NCI-H2227 (cell line): ENCODE measurements around the gene MBOAT7.

Experiments
- DNase-seq: peaks from one replicate; lab custom pipeline; 2025; ENCODE audit not compliant: unreplicated experiment; lab: John Stamatoyannopoulos, UW

The MBOAT7 gene

DNA sequence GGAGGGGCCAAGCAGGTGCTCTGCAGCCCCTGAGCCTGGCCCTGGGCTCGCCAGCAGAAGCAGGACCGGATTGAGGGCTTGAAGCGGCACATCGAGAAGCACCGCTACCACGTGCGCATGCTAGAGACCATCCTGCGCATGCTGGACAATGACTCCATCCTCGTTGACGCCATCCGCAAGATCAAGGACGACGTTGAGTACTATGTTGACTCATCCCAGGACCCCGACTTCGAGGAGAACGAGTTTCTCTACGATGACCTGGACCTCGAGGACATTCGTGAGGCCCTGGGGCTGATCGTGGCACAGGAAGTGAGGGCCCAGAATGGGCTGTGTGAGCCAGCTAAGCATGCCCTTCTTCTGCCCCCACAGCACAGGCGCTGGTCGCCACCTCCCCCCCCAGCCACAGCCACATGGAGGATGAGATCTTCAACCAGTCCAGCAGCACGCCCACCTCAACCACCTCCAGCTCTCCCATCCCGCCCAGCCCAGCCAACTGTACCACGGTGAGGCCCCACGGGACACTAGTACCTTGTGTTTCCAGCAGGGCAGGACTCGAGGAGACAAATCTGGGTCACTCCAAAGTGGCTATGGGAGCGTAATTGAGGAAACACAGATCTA lies 43.7 kb downstream of the MBOAT7 start:
- DNase-seq: no peak

GRCh38 chr19:54142166-54142780 lies 47.1 kb downstream of the MBOAT7 start:
- no peak for DNase-seq

DNA sequence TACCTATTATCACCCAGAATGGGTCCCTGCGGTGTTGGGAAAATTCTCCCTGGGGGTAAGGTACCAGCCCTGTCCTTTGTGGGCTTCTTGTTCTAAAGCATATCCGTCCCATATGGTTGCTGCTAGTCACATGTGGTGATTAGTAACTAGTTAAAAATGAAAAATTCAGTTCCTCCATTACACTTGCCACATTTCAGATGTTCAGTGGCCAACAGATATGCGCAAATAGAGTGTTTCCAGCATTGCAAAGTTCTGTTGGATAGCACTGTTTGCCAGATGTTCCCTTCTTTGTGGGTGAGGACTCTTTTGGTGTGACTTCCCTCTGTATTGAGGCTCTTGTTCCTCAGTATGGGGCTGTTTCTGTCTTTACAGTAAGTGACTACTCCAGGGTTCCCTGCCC lies 48.0 kb downstream of the MBOAT7 start:
- no peak for DNase-seq

- DNase-seq: no peak
These were observed 50.7 kb downstream of the MBOAT7 start for GRCh38 chr19:54138489-54139256.

DNA sequence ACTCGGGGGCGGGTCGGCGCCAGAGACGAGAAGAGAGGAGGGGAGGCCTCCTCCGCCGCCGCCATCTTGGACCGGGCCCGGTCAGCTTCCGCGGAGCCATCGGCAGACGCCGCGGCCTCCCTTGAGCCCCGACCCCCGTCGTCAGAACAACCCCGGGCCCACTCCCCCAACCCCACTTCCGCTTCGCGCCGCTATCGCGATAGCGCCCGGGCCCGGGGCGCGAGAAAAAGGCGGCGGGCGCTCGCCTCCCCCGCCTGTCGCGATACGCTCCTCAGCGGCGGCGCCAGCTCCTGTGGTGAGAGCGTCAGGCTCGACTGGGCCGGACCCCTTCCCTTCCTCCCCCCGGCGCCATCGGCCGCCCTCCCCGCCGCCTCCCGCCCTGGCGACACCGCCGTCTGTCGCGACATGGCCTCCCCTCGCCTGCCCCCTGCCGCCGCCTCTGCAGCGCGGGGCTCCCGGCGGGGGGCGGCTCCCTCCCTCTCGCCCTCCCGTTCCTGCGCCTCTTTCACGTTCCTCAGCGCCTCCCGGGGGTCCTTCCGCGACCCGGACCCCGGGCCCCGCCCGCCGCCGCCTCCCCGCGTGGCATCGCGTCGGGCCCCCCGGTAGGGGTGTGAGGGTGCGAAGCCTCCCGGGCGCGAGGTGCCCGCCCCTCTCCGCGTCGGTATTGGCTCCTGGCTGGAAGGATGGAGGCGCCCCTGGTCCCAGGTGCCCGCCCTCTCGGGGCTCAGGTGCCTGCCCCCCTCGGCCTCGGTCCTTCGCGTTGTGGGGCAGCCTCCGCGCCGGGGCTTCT lies 51.5 kb downstream of the MBOAT7 start, which contains the start of gene CNOT3:
CNOT3 (plus strand) TSS at position 64 of the 790 bp plus-strand sequence. CDS start 5,217 bp downstream, outside the sequence.
- peak; percentile 67 for DNase-seq

GRCh38 chr19:54136864-54137698 lies 52.3 kb downstream of the MBOAT7 start:
- DNase-seq: peak; percentile 100

DNA sequence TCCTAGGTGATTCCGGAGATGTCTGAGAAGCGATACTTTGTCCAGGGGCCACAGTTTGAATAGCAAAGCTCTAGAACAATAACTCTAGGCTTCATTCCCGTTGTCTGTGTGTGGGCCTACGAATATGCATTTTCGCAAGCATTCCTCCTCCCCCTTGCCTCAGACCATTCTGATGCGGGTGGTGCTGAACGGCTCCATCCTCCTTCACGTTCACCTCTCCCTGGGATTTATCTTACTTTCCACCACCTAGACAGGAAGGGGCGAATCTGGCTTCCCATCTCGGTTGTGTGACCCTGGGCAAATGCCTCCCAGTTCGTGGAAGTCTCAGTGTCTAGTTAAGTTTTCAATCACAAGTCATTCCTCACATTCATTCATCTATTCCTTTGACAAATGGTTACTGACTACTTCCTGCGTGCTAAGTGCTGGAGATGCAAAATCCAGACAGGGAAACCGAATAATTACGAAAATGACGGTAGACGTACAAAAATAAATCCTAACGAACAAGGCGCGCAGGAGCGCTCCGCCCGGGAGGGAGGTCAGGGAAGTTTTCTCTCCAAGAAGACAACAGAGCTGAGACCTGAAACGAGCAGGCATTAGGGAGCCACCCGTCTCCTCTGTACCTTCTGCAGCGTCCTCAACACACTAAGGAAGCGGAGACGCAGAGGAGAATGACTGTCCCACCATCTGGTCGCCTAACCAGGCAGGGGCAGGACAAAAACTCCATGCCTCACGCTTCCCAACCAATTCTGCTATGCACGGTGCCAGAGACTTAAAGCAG lies 53.1 kb downstream of the MBOAT7 start:
- peak; percentile 76 for DNase-seq

DNA sequence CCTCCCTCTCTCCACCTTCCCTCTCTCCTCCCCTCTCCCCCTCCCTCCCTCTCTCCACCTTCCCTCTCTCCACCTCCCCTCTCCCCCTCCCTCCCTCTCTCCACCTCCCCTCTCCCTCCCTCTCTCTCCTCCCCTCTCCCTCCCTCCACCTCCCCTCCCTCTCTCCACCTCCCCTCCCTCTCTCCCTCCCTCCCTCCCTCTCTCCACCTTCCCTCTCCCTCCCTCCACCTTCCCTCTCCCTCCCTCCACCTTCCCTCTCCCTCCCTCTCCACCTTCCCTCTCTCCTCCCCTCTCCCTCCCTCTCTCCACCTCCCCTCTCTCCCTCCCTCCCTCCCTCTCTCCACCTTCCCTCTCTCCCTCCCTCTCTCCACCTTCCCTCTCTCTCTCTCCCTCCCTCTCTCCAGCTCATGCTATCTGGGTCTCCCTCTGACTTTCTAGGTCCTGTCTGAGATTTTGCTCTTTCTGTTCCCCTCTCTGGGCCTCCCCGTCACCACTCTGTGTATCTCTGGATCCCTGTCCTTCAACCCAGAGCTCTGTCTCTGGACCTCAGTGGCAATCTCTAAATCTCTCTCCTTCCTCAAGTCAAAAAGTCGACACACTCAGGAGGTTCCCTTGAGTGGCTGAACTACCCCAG lies 55.3 kb downstream of the MBOAT7 start:
- no peak for DNase-seq

GRCh38 chr19:54133312-54133956 lies 55.9 kb downstream of the MBOAT7 start:
- peak; percentile 86 for DNase-seq

GRCh38 chr19:54129617-54129996 lies 59.8 kb downstream of the MBOAT7 start:
- DNase-seq: no peak

- no peak for DNase-seq
These were observed 60.4 kb downstream of the MBOAT7 start for GRCh38 chr19:54128796-54129616.

DNA sequence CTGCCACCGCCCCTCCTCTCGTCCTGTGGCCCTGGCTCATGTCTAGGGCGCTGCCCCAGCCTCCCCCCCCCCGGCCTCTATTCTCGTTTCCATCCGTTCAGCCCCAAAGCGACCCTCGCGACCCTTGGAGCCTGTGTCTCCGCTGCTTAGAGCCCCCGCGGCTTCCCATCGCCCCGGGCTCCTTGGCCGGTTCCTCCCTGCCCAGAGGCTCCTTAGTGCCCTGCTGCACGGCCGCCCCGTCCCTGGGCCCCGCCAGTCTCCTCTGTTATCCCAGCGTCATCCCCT lies 61.0 kb downstream of the MBOAT7 start:
- DNase-seq: no peak

DNA sequence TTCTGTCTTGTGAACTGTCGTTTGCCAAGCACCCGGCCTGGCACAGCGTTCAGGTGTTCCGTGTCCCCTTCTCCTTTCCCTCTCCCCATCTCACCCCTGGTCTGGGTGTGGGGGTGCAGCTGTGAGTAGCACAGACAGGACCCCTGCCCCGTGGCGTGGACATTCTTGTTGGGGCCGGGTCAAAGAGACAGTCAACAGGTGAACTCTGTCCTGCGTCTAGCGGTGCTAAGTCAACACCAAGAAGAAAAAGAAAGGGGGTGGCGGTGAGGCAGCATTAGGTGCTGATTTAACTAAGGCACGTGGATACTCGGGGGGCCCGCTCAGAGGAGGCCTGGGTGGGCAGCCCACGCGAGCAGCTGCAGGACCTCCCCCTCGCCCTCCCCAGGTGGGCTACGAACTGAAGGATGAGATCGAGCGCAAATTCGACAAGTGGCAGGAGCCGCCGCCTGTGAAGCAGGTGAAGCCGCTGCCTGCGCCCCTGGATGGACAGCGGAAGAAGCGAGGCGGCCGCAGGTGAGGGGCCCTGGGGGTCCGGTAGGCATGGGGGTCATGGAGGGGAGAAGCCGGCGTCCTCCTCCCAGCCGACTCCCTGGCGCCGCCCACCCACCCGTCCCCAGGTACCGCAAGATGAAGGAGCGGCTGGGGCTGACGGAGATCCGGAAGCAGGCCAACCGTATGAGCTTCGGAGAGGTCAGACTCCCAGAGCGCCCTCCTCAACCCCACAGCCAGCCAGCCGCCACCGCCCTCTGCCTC lies 61.5 kb downstream of the MBOAT7 start:
- no peak for DNase-seq

DNA sequence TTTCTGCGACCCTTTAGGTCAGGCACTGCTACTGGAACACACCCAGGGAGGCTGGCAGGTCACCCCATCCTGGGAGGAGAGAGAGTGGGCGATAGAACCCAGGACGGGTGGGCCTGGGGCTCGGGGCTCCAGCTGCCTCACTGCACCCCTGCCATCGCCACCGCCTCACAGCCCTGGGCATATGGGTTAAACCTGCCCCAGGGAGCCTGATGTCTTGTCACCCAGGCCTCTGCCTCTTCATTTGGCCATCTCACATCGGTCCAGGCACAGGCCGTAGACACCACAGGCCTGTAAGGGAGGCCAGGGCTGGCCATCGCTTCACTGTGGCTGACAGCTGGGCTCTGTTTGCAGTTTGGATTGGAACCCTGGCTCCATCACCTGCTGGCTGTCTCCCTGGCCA lies 63.7 kb downstream of the MBOAT7 start:
- no peak for DNase-seq

DNA sequence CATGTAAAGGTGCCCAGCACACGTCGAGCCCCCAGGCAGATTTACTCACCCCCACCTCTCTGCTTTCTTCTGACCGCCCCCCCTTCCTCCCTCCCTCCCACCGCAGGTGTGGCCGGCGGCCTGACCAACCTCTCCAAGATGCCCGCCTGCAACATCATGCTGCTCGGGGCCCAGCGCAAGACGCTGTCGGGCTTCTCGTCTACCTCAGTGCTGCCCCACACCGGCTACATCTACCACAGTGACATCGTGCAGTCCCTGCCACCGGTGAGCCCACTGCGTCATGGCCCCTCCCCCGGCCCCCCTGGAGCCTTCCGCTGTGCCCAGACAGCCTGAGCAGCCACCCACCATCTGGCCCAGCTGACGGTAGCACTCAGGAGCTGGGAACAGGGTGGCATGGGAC lies 65.0 kb downstream of the MBOAT7 start:
- DNase-seq: no peak

DNA sequence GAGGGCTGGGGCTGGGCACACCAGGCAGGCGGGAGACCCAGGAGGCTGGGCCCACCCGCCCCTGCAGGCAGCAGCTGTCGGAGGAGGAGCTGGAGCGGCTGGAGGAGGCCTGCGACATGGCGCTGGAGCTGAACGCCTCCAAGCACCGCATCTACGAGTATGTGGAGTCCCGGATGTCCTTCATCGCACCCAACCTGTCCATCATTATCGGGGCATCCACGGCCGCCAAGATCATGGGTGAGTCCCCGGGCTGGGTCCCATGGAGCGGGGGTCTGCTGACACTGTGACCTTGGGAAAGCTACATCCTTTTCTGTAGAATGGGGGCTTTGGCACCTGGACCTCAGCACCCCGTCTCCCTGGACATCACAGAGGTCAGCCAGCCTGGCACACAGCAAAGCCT lies 65.7 kb downstream of the MBOAT7 start:
- DNase-seq: no peak
